Stimulated activated CD4-positive, alpha-beta T cell treated with anti-CD3 and anti-CD28 coated beads, TNF-alpha, amount 100 ng/mL, for 24 hours (primary cell): ENCODE measurements around the gene NR4A1.

ENCODE experiments used
- DNase-seq, 3 experiments: peaks; one replicate each; pipeline ENCODE4 v3.0.0-alpha.2; 2020; ENCODE audit warnings: low read depth in 3 of 3

NR4A1 gene

DNA sequence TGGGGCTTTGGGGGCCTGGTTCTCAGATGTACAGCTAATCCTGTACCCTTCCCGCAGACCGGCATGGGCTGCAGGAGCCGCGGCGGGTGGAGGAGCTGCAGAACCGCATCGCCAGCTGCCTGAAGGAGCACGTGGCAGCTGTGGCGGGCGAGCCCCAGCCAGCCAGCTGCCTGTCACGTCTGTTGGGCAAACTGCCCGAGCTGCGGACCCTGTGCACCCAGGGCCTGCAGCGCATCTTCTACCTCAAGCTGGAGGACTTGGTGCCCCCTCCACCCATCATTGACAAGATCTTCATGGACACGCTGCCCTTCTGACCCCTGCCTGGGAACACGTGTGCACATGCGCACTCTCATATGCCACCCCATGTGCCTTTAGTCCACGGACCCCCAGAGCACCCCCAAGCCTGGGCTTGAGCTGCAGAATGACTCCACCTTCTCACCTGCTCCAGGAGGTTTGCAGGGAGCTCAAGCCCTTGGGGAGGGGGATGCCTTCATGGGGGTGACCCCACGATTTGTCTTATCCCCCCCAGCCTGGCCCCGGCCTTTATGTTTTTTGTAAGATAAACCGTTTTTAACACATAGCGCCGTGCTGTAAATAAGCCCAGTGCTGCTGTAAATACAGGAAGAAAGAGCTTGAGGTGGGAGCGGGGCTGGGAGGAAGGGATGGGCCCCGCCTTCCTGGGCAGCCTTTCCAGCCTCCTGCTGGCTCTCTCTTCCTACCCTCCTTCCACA, 7.6 kb downstream of the NR4A1 start:
- DNase-seq, result no peak

DNA sequence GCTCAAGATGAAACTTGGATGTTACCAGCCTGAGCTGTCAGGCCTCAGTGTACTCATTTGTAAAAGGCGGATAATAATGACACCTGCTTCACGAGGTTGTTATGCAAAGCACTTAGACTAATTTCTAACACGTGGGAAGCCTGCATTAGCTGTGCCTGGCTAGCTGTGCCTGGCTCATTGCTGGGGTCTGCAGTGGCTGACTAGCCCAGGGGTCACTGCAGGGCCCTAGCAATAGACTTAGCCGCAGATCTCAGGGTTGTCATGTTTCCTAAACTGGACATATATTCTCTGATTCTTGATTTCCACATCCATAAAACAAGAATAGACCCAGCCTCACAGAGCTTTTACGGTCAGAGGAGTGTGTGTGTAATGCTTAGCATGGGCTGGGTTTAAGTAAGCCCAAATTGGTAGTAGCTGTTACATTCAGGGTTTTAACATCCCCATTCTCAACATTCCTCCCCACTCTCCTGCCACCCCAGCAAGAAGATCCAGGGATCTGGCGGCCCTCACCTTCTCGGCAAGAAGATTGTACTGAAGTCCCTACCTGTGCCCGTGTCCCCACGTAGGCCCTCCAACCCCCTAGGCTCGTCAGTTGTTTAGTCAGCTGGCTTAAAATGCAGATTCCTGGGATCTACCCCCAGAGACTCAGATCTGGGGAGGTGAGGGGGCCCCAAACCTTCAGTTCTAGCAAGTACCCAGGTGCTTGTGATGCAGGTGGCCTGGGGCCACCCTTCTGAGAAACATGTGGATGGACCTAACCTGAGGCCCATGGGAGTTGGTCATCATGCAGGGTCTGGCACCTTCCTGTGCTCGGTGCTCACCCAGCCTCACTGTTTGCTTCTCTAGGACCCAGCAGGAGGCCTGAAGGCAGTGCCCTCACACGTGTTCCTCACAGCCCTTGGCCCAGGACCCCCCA, 8.6 kb downstream of the NR4A1 start:
- DNase-seq, result no peak

DNA sequence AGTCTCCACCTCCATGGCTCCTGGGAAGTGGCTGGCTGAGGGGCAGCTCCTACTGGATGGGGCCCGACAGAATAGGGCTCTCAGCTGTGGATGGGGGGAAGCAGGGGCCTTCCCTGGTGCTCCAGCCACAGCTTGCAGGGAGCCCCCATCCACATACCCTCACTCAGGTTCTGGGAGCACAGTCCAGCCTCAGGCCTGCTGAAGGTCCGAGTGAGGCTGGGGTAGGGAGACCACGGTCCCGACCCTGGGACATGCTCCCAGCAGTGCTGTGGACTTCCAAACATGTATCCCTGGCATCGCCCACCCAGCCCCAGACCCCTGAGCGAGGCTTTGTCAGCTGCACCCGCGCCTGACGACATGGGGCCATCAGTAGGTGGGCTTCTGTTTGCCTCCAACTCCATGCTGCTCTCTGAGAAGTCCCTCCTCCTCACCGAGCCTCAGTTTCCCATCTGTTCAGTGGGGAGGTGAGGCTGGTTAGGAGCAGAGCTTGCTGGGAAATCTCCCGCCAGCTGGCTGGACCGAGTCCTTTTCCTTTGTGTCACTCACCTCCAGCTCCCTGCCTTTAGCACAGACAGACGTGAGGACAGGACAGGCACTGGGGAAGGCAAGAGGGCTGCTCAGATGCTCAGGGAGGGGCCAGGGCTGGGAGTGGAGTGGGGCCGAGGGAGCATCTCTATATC, 9.4 kb downstream of the NR4A1 start:
- DNase-seq, result no peak

DNA sequence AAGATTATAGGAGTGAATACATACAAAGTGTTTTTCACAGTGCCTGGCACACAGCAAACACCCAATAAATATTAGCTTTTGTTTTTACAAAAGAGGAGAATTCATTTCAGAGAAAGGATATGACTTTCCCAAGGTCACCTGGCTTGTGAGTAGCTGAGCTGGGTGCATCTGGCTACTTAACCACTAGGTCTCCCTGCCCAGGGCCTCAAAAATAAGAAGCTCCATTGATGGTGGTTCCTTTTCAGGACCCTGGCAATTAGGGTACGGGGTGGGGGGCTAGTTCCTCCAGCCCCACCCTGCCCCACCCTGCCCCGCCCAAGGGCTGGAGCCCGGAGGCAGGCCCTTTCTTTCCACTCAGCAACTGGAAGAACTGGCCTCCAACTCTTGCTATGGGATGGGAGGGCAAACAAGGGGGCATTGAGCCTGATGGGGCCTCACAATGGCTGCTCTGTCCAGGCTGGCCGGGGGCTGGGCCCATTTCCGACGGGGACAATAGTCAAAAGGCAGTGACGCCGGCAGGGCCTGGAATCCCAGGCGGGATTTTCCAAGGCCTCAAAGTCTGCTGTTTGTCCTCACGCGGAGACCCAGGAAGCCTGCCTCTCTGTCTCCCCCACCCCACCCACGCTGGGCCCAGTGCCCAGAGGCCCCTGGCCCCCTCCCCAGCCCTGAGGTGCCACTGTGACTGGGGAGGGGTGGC, 10.4 kb downstream of the NR4A1 start:
- DNase-seq, result no peak

DNA sequence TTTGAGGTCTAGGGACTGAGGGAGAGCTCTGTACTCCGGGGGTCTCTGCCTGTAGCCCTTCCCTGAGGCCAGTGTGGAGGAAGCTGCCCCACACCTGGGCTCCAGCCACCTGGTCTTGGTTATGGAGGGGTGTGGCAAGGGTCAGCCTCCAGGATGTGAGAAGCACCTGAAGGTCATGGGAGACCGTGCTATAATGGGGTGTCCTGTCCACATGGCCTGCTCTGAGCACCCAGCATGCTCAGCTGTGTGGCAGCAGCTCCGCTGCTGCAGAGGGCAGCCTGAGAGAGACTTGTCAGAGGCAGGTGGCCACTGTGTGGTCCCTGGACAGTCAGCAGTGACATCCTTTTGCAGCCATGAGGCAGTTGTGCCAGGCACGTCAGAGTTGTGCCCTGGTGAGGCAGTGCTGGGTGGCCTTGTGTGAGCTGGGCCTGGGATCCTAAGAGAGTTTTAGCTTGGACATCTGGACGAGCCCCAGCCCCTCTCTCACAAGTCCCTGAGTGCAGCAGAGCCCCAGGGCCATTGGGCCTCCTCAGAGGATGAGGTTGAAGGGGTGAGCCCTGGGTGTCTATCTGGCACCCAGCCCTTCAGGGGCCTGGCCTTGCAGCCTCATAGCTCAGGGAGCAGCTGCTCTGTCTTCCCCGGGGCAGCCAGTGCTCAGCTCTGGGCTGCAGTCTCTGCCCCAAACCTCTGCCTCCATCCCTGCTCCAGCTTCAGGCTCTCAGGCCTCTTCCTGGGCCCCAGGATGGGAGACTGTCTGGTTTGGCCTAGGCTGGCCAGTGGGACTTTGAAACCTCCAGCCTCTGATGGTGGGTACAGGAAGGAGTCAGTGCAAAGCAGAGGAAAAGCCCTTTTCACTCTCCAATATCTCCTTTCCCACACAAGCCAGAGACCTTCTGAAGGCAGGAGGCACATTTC, 11.2 kb downstream of the NR4A1 start:
- DNase-seq, result no peak

DNA sequence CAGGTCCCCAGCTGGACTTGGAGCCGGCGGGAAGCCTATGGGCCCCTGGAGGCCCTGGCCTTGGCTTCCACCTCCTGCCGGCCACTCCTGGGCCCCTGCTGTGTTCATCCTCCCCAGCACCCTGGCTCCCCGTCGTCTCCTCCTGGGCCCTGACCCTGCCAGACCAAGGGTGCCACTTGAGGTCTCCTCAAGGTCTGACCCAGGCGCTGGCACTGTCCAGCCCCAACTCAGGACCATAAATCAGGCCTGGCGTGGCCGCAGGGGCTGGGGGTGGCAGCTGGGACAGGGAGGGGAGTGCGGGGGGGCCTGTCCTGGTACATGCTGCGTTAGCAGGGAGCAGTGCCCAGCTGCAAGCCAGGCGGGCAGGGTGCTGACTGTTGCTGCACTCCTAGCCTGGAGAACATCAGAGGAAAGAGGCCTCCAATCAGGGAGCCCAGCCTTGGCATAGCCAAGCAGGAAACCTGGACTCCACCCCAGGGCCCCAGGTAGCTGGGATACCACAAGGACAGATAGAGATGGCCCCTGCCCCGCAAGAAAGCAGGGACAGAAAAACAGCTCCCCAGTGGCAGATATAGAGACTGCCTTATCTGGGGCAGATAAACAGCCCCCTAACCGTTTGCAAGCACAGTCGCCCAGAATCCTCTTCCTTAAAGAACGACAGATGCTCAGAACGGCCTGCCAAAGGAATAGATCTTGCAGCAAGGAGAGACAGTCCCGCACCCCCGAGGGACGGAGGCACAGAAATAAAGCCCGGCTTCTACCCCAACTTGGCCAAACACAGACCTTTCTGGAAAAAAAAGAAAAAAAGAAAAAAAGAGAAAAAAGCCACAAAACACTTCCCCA, 12.1 kb downstream of the NR4A1 start:
- DNase-seq, result no peak

DNA sequence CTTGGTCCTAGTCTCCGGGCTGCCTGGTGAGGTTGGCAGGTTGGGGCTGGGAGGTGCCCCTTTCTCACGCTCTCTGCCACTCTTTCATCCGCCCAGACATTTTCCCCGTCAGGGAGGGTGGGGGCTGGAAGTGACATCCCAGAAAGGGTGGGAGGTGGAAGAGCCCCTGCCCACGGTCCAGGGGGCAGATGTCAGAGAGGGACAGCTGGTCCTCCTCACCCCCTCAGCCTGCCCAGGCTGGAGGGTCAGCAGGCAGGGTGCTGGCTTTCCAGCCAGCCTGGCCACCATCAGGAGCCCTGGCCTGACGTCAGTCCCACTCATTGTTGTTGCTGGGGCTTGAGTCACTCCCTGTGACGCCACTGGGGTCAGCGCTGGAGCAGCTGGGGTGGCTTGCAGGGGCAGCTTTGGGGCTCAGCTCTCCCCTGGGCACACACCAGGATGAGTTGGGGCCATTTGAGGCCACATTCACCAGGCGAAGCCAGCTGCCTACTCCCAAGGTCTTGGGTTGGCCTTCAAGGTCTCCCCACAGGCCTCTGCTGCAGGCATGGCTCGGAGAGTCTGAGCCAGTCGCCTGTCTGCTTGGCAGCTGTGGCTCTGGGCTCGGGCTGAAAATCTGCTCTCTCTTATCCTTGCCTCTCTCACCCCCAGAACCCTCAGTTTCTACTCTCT, 12.9 kb downstream of the NR4A1 start:
- DNase-seq, result no peak

DNA sequence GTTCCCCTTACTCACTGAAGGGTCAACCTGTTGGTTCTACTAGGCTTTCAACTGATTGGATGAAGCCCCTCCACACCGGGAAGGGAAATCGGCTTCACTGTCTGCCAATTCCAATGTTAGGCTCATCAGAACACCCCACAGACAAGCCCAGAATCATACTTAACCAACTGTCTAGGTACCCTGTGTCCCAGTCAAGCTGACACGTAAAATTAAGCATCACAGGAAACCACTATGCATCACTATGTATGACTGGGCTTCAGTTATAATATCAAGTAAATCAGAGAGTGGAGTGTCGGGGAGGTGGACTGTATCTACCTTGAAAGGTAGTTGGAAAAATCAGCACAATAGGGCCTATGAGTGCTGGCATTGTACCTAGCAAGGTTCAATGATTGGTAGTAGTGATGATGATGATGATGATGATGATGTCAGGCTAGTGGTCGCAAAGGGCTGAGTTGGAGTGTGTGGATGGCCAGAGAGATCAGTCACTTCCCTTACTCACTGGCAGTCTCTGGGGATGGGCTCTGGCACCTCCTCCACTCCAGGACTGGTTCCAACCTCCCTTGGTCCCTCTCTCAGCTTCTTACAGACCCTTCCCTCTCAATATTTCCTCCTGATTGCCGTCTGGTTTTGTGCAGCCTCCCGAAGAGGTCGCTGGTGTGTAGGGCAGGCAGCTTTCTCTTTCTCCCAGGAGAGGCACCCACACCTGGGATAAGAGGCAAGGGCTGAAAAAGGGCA, 15.3 kb downstream of the NR4A1 start:
- DNase-seq, result no peak

DNA sequence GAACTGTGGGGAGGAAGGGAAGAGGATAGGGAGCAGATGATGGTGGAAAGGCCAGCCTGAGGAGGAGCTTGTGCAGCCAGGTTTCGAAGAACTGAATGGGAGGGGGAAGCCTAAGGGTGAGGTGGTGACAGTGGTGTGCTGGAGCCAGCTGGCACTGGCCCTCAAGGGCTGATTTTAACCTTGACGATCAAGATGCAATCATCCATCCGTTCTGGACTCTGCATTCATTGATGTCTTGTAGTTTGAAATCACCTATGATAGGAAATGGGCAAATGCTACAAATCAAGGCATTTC, 15.8 kb downstream of the NR4A1 start:
- no peak for DNase-seq

DNA sequence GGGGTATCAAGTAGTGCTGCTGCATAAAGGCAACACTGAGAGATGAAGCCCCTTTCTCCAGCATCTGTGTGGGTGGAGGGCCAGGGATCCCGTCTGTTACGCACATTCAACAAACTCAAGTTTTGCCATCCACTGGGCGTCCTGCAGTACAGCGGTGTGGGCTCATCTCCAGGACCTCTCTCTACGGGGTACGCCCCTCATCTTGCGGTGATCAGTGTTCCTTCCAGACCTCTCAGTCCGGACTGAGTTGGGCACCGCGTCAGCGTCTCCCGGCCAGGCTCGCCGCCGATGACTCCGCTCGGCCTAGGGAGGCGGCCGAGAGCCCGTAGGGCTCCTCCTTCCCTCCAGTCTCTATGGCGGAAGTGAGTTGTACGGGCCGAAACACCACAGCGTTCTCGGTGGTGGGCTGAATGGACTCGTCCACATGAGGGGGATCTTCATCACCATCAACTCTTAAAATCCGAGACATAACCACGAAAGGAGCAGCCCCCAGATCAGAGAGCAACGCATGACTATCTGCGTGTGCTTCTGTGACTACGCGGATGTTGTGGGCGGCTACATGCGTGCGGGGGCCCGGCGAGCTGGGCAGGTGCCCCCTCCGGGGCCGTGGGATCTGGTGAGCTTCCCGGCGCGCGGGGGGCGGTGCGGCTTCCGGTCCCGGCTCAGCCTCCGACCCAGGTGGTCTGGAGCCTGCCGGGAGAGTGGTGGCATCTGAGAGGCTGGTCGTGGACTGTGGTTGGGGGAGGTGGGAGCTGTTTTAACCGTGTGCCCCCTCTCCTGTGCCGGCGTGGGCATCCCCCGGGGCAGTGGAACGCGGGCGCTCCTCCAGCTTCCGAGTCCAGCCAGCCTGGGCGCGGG, 18.3 kb downstream of the NR4A1 start, which contains the start of gene ATG101:
TSS of gene ATG101 (plus strand) at position 652 of the 858 bp plus-strand sequence. CDS start 3,673 bp downstream, outside the sequence.
- peak; percentile 71 to 84 (median 75) for DNase-seq

DNA sequence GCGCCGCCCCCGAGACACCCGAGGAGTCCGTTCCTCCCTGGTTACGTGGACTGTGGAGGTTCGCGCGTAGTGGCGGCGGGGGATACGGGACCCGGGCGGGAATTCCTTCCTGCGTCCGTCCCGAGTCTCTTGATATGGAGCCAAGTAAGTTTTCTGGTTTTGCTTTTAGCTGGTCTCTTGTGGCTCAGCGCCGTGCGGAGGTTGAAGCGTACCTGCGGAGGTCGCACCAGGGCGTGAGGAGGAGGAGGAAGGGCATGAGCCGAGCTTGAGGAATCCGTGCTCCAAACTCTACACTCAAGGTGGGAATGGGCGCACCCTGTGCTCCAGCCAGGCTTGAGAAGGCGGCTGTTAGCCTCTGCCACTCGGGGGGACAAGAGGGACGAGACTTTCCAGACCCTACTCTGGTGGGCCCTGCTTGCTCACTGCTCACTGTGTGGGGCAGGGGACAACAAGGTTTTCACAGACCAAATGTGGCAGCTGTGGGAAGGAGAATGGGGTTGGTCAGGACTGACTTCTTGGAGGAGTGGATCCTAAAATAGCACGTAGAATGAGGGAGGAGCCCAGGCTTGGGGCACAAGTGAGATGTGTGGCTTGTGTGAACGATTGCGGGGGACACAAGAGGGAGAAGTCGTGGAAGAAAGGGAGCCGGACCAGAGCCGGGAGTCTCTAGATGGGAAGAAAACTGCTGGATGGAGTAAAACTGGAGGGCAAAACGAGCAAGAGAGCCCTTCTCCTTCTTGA, 19.1 kb downstream of the NR4A1 start:
- no peak for DNase-seq

DNA sequence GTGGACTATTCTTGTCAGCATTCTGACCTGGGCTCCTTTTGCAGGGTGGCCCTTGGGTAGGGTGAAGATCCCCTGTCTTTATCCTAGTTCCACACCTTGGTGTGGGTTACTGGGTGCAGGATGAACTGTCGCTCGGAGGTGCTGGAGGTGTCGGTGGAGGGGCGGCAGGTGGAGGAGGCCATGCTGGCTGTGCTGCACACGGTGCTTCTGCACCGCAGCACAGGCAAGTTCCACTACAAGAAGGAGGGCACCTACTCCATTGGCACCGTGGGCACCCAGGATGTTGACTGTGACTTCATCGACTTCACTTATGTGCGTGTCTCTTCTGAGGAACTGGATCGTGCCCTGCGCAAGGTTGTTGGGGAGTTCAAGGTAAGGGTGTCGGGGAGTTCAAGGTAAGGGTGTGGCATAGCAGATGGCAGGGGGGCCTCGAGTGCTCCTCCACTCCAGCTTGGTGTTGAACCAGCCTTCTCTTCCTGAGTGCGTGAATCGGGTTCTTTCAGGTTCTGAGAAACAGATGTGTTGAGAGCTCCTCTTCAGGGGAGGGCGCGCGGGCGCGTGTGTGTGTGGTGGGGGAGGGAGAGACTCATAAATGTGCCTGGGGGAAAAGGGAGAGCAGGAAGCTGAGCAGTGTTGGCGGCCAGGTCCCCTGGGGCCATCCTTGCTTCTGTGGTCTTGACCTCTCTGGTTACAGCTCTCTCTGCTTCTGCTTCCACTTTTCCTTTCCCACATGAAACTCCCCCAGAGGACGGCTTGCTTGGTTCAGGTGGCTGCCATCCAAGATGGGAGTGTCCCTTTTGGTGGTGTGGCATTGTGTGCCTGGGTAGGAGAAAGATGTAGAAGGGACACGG, 22.5 kb downstream of the NR4A1 start:
- no peak for DNase-seq

DNA sequence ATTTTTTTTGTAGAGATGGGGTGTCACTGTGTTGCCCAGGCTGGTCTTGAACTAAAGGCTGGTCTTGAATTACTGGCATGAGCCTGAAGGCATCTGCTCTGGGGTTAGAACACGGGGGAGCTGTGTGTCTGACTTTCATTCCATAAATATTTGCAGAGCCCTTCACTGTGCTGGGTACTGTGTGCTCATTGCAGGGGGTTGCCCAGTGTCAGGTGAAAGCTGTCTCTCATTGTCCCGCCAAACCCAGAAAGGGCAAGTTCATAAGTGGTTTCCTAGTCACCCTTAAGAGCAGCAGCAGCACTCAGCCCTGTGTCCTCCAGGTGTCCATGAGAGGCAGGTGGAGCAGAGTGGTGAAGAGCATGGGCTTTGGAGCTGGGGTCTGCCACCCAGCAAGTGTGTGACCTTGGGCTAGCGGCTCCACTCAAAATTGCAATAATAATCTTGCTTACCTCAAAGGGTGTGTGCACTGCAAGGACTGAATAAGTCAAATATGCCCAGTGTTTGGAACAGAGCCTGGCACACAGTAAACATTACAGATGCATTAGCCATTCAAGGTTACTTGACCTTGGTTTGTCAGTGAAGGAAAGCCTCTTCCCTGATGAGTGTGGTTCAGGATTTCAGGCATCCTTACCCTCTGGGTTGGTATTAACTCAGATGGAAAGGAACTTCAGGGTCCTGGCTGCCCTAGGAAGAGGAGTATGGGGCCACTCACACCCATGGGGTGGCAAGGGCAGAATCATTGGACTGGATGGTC, 23.9 kb downstream of the NR4A1 start:
- no peak for DNase-seq

DNA sequence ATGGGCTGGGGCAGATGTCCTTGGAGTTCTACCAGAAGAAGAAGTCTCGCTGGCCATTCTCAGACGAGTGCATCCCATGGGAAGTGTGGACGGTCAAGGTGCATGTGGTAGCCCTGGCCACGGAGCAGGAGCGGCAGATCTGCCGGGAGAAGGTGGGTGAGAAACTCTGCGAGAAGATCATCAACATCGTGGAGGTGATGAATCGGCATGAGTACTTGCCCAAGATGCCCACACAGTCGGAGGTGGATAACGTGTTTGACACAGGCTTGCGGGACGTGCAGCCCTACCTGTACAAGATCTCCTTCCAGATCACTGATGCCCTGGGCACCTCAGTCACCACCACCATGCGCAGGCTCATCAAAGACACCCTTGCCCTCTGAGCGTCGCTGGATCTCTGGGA, 25.6 kb downstream of the NR4A1 start:
- no peak for DNase-seq

DNA sequence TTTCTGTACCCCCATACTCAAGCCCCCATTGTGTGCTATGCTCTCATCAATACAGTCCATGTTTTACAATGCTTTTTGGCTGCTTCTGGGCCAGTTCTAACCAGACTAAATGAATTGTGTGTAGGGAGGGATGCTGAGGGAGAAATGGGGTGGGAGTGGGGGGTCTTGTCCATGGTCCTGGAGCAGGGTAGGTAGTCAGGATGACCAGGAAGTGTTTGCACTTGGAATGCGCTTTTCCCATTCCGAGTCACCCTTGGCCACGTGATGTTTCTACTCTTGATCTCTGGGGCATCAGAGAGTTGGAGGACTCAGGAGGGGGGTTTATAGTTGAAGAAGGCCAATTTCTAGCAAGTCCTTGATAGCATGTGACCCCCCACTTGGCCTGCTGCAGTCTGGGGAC, 27.0 kb downstream of the NR4A1 start:
- DNase-seq, result no peak
